ENCODE measurements around the gene PER1.
A peak's percentile ranks its signal among the peaks of the same experiment; 100 is the strongest.

- TF ChIP-seq CTCF (IDR thresholded peaks at IDR 0.05) (no peak), POLR2A (IDR thresholded peaks at IDR 0.05) (peak; percentile 22 to 29)
These were observed 12.0 kb upstream of the PER1 start for GRCh38 chr17:8163978-8164814.
